Fibroblast of mammary gland (primary cell): ENCODE measurements around the gene METTL22.

Experiments
- DNase-seq: peaks from one replicate; pipeline ENCODE4 v3.0.0-alpha.2; 2010; ENCODE audit warnings: low read depth
- H3K4me3 ChIP-seq: 2 replicates; pipeline ENCODE4 v1.5.1; 2011; ENCODE audit warnings: low read depth, mild to moderate bottlenecking, low read length, moderate library complexity; ENCODE audit not compliant: control insufficient read depth
- TF ChIP-seq, protein P1 (sequence below): conservative IDR thresholded peaks from 2 replicates; pipeline ENCODE4 v1.5.1; 2011; ENCODE audit warnings: low read depth, low read length, inconsistent platforms; ENCODE audit not compliant: control insufficient read depth, insufficient read depth

The METTL22 gene

DNA sequence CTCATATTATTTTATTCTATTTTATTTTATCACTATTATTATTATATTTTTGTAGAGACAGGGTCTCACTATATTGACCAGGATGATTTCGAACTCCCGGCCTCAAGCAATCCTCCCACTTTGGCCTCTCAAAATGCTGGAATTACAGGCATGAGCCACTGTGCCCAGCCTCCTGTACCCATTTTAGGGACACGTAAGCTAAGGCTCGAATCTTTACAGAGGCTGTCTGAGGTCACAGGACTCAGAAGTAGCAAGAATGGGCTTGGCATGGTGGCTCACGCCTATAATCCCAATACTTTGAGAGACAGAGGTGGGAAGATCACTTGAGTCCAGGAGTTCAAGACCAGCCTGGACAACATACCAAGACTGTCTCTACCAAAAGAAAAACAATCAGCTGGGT, 40.2 kb downstream of the METTL22 start:
- TF ChIP-seq, protein P1, sequence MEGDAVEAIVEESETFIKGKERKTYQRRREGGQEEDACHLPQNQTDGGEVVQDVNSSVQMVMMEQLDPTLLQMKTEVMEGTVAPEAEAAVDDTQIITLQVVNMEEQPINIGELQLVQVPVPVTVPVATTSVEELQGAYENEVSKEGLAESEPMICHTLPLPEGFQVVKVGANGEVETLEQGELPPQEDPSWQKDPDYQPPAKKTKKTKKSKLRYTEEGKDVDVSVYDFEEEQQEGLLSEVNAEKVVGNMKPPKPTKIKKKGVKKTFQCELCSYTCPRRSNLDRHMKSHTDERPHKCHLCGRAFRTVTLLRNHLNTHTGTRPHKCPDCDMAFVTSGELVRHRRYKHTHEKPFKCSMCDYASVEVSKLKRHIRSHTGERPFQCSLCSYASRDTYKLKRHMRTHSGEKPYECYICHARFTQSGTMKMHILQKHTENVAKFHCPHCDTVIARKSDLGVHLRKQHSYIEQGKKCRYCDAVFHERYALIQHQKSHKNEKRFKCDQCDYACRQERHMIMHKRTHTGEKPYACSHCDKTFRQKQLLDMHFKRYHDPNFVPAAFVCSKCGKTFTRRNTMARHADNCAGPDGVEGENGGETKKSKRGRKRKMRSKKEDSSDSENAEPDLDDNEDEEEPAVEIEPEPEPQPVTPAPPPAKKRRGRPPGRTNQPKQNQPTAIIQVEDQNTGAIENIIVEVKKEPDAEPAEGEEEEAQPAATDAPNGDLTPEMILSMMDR, result no peak
- DNase-seq, result no peak
- no peak overlapping the region for H3K4me3 ChIP-seq

DNA sequence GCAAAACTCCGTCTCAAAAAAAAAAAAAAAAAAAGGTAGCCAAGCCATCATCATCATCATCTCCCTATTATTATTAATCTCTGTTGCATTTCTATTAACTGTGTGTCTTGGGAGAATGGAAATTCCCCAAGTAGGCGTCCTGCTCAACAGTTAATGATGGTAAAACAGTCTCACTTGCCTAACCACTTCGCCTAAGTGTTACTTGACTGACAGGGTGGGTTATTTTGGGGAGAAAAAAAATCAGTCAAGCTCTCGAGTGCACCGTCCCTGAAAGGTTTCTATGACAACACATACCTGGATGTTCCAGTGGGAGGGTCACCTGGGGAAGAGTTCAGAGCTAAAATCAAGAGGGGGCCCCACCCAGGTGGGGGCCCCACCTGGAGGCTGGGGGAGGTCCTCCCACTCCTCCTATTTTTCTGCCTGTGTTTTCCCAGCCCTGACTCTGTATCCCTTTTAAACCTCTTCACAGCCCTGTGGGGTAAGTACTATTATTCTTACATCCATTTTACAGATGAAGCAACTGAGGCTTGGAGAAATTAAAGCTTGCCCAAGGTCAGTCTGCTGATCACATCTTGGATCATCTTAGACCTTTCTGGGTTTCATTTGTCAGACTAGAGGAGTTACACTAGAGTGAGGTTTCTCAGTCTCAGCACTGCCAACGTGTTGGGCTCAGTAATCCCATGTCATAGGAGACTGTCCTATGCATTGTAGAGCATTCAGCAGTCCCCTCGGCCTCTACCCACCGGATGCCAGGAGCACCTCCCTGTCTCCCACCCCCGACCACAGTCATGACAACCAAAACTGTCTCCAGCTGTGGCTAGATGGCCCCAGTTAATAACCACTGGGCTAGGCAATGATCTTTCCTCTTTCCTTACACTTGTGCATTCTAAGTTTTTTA, 41.9 kb downstream of the METTL22 start:
- DNase-seq, result no peak
- H3K4me3 ChIP-seq, result no peak overlapping the region
- TF ChIP-seq, protein P1, result no peak

DNA sequence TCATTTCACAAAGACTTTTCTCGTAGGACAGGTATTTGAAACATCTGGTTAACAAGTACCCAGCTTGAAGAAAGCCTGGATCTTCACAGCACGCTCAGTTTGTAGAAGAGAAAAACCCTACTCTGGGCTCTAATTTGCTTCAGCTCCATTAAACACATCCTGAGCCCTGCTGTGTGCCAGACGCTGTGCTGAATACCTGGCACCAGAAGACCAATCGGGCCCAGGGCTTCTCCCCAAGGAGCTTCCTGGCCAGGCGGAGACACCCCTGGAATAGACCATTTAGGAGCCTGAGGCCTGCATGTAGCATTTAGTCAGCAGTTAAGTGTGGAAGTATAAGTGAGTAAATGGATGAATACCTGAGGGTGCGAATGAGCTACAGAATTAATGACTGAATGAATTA, 44.0 kb downstream of the METTL22 start:
- H3K4me3 ChIP-seq, result no peak overlapping the region
- TF ChIP-seq, protein P1, result no peak
- no peak for DNase-seq

DNA sequence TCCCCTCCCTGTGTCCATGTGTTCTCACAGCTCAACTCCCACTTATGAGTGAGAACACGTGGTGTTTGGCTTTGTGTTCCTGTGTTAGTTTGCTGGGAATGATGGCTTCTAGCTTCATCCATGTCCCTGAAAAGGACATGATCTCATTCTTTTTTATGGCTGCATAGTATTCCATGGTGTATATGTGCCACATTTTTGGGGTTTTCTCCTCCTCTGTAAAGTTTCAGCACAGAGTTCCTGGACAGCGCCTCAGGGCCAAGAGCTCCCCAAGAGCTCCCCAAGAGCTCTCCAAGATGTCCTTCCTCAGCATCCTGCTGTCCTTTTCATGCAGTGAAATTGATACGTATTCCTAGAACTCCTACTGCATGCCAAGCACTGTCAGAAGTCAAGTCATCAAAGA, 46.0 kb downstream of the METTL22 start:
- TF ChIP-seq, protein P1, result no peak
- no peak for DNase-seq
- no peak overlapping the region for H3K4me3 ChIP-seq

DNA sequence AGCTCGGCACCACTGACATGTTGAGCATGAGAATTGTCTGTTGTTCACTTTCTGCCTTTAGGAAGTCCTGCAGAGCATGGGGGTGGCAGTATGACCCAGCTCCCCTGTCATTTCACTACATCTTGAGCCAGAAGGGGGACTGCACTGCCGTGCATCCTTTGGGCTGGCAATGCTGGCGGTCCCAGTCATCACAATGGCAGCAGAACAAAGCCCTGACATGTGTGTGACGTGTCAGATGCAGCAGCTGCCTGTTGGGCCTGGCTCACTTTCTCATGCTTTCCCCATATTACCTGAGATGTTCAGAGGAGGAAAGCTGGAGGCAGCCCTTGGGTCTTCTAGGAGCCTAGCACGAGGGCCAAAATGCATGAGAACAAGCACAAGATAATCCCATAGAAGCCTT, 46.6 kb downstream of the METTL22 start:
- no peak for DNase-seq
- TF ChIP-seq, protein P1, result no peak

DNA sequence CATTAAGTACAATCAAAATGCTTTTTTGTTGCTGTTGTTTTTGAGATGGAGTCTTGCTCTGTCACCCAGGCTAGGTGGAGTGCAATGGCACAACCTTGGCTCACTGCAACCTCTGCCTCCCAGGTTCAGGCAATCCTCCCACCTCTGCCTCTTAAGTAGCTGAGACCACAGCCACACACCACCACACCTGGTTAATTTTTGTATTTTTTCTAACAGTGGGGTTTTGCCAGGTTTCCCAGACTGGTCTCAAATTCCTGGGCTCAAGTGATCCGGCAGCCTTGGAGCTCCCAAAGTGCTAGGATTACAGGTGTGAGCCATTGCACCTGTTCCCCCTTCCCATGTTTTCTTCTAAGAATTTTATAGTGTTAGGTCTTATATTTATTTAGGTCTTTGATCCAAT, 48.0 kb downstream of the METTL22 start:
- no peak overlapping the region for H3K4me3 ChIP-seq
- TF ChIP-seq, protein P1, result no peak
- DNase-seq, result no peak

More for the DNA sequence above, 46.6 kb downstream of the METTL22 start:
- H3K4me3 ChIP-seq, result no peak overlapping the region
